Lung (tissue), 12 donors: ENCODE measurements around the gene ABCB11. TPM values are rescaled to one million over a fixed set of nuclear protein-coding genes. Genes with fewer than 3 reads are reported as not detected.

Experiments used
- ATAC-seq: fragments of 200-7000 bp; cut with Tn5 transposase; one replicate; pipeline ENCODE4 v1.9.1; 2020; ENCODE audit warnings: moderate number of reproducible peaks; ENCODE audit not compliant: insufficient read depth, low FRiP score
- DNase-seq, 3 donors: peaks; one replicate each; pipeline ENCODE4 v3.0.0-alpha.2; 2013 to 2017
- H3K27ac ChIP-seq, 2 donors: one replicate each; pipeline ENCODE4 v1.5.1; 2013; ENCODE audit warnings: mild to moderate bottlenecking in 2 of 2, moderate library complexity in 2 of 2, control low read depth in 1 of 2, inconsistent platforms in 1 of 2, low read depth in 1 of 2, low read length in 1 of 2
- H3K27me3 ChIP-seq, 3 donors: one replicate each; pipeline ENCODE4 v1.5.1; 2013; ENCODE audit warnings: low read length in 2 of 3; ENCODE audit not compliant: control insufficient read depth in 3 of 3, insufficient read depth in 3 of 3
- H3K36me3 ChIP-seq, 4 donors: one replicate each; pipeline ENCODE4 v1.5.1; 2013; ENCODE audit warnings: low read length in 4 of 4, mild to moderate bottlenecking in 1 of 4, moderate library complexity in 1 of 4; ENCODE audit not compliant: control insufficient read depth in 4 of 4, insufficient read depth in 4 of 4
- H3K4me1 ChIP-seq, 5 donors: one replicate each; pipeline ENCODE4 v1.5.1; 2013; ENCODE audit warnings: low read length in 5 of 5, mild to moderate bottlenecking in 2 of 5, moderate library complexity in 1 of 5; ENCODE audit not compliant: control insufficient read depth in 5 of 5, insufficient read depth in 5 of 5
- H3K4me3 ChIP-seq: one replicate; pipeline ENCODE4 v1.5.1; 2013; ENCODE audit warnings: mild to moderate bottlenecking, control low read depth, moderate library complexity
- H3K9ac ChIP-seq, 2 donors: one replicate each; pipeline ENCODE4 v1.5.1; 2013; ENCODE audit warnings: low read length in 2 of 2, control low read depth in 1 of 2; ENCODE audit not compliant: insufficient read depth in 1 of 2
- H3K9me3 ChIP-seq, 4 donors: one replicate each; pipeline ENCODE4 v1.5.1; 2013; ENCODE audit warnings: low read length in 3 of 4, mild to moderate bottlenecking in 1 of 4, moderate library complexity in 1 of 4; ENCODE audit not compliant: control insufficient read depth in 4 of 4, insufficient read depth in 3 of 4
- WGBS, 2 donors: extraction: QIAGEN DNeasy Blood & Tissue Kit; methylation state at CpG; one replicate each; pipeline ENCODE4 v1.1.7; 2013; 5-methylcytosine and 5-hydroxymethylcytosine counted together
- polyA plus RNA-seq, 2 donors: library from polyadenylated mRNA; stranded (reverse); fragments of 200-250 nt; gene quantifications; one replicate each; pipeline ENCODE4 v1.2.1, GENCODE V29; 2013
- total RNA-seq, 2 donors: library from RNA; depleted of rRNA in 1 of 2; stranded (reverse); fragments of >200 nt in 1 of 2; gene quantifications; one replicate each; pipeline ENCODE4 v1.2.1, GENCODE V29; 2014 to 2021
- TF ChIP-seq, protein P1 (sequence below): IDR thresholded peaks from 2 replicates; pipeline ENCODE4 v1.5.1; 2012; ENCODE audit warnings: mild to moderate bottlenecking; ENCODE audit errors: control extremely low read depth, extremely low read depth
- donor health status: control.
- donor health status: control.
- donor health status: Bipolar disorder and iron deficiency.
- donor health status: healthy.
- donor health status: DM: yes; HTN: yes; CAD: no.

Gene ABCB11
- total and polyA plus RNA-seq, 4 donors = 0.02 to 0.37 (median 0.09) TPM

DNA sequence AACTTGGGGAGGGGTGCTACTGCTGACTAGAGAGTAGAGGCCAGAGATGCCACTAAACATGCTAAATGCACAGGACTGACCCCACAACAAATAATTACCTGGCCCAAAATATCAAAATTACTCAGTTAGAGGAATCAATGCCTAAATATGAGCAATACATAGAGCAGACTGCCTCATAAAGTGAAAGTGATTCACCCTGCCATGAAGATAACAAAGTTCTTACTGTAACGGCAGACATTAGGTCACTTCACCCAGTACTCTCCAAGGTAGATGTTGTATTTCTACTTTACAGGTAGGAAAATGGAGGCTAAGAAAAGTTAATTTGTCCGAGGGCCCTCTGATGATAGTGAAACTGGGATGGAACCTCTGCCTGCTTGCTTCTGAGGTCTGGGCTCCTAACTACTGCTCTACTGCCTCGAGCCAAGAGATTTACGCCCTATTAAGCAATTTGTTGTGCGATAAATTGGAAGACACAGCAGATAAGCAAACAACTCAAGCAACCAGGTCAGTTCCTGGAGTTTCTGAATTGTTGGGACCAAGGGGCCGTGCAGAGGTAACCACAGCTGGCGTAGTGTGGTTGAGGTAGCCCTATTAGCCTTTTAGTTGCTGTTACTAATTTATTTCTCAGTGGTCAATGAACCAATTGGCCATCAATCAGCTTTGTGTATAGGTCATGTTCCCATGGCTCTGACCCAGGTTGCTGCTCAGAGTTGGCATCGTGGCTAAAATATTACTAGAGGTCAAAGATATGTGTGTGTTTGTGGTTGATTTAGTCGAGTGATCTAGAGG lies 43.0 kb upstream of the ABCB11 start:
- H3K9me3 ChIP-seq = no peaks in the 10 kb centered on the region
- no peak for ATAC-seq
- WGBS, 2 donors = 85 to 89% methylated on average over 9 of the region's 9 CpGs
- H3K36me3 ChIP-seq = no peaks in the 10 kb centered on the region
- no peak overlapping the region for H3K27ac ChIP-seq
- TF ChIP-seq, protein P1, sequence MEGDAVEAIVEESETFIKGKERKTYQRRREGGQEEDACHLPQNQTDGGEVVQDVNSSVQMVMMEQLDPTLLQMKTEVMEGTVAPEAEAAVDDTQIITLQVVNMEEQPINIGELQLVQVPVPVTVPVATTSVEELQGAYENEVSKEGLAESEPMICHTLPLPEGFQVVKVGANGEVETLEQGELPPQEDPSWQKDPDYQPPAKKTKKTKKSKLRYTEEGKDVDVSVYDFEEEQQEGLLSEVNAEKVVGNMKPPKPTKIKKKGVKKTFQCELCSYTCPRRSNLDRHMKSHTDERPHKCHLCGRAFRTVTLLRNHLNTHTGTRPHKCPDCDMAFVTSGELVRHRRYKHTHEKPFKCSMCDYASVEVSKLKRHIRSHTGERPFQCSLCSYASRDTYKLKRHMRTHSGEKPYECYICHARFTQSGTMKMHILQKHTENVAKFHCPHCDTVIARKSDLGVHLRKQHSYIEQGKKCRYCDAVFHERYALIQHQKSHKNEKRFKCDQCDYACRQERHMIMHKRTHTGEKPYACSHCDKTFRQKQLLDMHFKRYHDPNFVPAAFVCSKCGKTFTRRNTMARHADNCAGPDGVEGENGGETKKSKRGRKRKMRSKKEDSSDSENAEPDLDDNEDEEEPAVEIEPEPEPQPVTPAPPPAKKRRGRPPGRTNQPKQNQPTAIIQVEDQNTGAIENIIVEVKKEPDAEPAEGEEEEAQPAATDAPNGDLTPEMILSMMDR = no peak
- DNase-seq = no peak
- no peak overlapping the region for H3K4me3 ChIP-seq
- H3K9ac ChIP-seq = no peak overlapping the region
- H3K27me3 ChIP-seq = no peaks in the 10 kb centered on the region
- H3K4me1 ChIP-seq = no peaks in the 10 kb centered on the region

DNA sequence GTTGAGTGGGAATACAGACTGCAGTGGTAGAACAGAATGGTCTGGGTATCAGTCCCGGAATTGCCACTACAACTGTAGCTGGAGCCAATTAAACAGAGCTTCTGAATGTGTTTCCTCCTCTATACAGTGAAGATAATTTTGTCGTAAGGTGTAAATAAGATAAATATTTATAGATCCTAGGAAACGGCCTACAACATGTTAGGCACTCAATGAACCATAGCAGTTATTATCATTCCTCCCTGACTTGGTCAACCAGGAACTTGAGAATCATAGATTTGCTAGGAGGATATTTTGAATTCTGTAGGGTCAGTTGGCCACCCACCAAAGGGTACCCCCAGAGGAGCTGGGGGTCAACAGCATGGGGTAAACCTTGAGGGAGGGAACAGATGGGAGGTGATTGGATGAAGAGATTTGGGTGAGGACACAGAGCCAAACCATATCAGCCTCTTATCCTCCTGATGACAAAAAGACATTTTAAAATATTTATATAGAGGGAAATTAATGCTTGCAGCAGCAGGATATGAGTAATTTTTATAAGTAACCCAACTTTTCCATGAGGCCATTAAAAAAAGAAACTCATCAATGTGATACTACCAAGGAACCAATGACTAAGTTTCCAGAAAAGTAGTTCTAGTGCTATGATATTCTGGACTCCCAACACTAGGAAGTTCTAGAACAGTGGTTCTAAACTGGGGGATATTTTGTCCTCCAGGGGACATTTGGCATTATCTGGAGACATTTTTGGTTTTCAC lies 42.3 kb upstream of the ABCB11 start:
- H3K4me3 ChIP-seq = no peak overlapping the region
- H3K9ac ChIP-seq = no peak overlapping the region
- H3K36me3 ChIP-seq = no peaks in the 10 kb centered on the region
- H3K27me3 ChIP-seq = no peaks in the 10 kb centered on the region
- H3K4me1 ChIP-seq = no peaks in the 10 kb centered on the region
- H3K9me3 ChIP-seq = no peaks in the 10 kb centered on the region
- WGBS, 2 donors = 63 to 87% methylated on average over 3 of the region's 3 CpGs
- no peak for ATAC-seq
- no peak overlapping the region for H3K27ac ChIP-seq
- no peak for DNase-seq
- TF ChIP-seq, protein P1 = no peak

DNA sequence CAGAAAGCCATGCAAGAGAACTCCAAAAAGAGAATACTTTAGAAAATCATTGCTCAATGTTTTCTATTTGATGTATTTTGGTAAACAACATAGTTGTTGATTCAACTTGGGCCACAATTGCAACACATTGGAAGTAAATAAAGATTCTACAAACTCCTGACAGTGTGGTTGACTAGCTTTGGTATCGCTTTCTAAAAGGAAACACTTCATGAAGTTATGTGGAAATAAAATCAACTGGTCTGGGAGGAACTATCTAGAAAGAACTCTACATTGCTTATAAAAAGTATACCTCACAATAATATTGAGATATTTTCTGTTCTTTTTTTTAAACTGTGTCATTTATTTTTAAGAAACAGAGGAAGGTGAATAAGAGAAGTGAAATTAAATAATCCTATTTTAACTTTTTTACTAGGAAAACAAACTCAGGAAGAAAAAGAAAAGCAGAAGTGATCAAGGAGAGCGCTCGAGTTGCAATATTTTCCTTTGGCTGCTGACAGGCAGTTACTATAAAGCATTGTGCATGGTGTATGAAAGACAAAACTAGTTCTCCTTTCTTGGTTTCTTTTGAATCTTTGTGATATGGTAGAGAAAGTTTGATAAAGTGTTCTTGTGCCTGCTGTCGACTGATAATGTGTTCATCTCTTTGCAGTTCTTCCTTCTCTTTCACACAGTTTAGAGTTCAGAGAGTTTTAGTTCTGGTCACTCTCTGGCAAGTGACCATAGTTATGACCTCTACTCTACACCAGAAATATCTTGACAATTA lies 41.2 kb upstream of the ABCB11 start:
- H3K27me3 ChIP-seq = no peaks in the 10 kb centered on the region
- H3K9me3 ChIP-seq = no peaks in the 10 kb centered on the region
- TF ChIP-seq, protein P1 = no peak
- H3K4me1 ChIP-seq = no peaks in the 10 kb centered on the region
- no peak overlapping the region for H3K4me3 ChIP-seq
- H3K9ac ChIP-seq = no peak overlapping the region
- no peak overlapping the region for H3K27ac ChIP-seq
- DNase-seq (peak in 1 of 3 donors; percentile 14), ATAC-seq (no peak)
- 30 to 51% methylated on average over 4 of the region's 4 CpGs for WGBS, 2 donors
- no peaks in the 10 kb centered on the region for H3K36me3 ChIP-seq
